Caco-2 (cell line): Measurements from ENCODE around the gene DPYSL4. TPM values are rescaled to one million over a fixed set of nuclear protein-coding genes. Genes with fewer than 3 reads are reported as not detected.

Experiments used
- BruUV-seq: library from RNA; stranded (reverse); fragments of 400-500 nt; replicated peaks from 2 replicates; lab custom pipeline; 2021; lab: Mats Ljungman, UMichigan
- CTCF ChIA-PET: fragments of 300-600 bp; sonication (Branson Sonifier 250); formaldehyde crosslinking; loops from one replicate; lab custom pipeline; 2022; ENCODE audit warnings: antibody characterized with exemption; lab: Charles Lee
- POLR2A ChIA-PET: fragments of 300-600 bp; sonication (Branson Sonifier 250); formaldehyde crosslinking; loops from one replicate; lab custom pipeline; 2022; ENCODE audit warnings: antibody characterized with exemption; lab: Charles Lee
- DNase-seq, 2 experiments: peaks; one replicate each; pipeline versions ENCODE4 v3.0.0 to v3.0.0-alpha.2; 2020 to 2022
- H3K27me3 ChIP-seq: replicated peaks from 2 replicates; pipeline ENCODE4 v1.6.0; 2011; ENCODE audit warnings: low read length; ENCODE audit not compliant: control insufficient read depth, insufficient read depth
- H3K36me3 ChIP-seq: 2 replicates; pipeline ENCODE4 v1.5.1; 2011; ENCODE audit warnings: low read length; ENCODE audit not compliant: control insufficient read depth, insufficient read depth
- H3K4me1 ChIP-seq: fragments of 250-450 bp; sonication (Bioruptor Pico); 2 replicates; pipeline ENCODE4 v1.5.1; 2020; ENCODE audit warnings: mild to moderate bottlenecking
- H3K4me3 ChIP-seq: 2 replicates; pipeline ENCODE4 v1.5.1; 2011; ENCODE audit warnings: low read depth, mild to moderate bottlenecking, control low read depth, low read length
- H3K9me3 ChIP-seq: fragments of 250-450 bp; sonication (Bioruptor Pico); 2 replicates; pipeline ENCODE4 v1.5.1; 2020; ENCODE audit warnings: mild to moderate bottlenecking, moderate library complexity
- H3K27ac Mint-ChIP-seq: one replicate; pipeline ENCODE4 v1.8.0; 2022; ENCODE audit warnings: mixed read lengths; ENCODE audit not compliant: unreplicated experiment
- H3K27me3 Mint-ChIP-seq: one replicate; pipeline ENCODE4 v1.8.0; 2022; ENCODE audit warnings: mixed read lengths; ENCODE audit not compliant: insufficient read depth, unreplicated experiment
- H3K36me3 Mint-ChIP-seq: one replicate; pipeline ENCODE4 v1.8.0; 2022; ENCODE audit warnings: mild to moderate bottlenecking, mixed read lengths; ENCODE audit not compliant: insufficient read depth, unreplicated experiment
- H3K4me1 Mint-ChIP-seq: one replicate; pipeline ENCODE4 v1.8.0; 2022; ENCODE audit warnings: low read depth, mixed read lengths; ENCODE audit not compliant: unreplicated experiment
- H3K4me3 Mint-ChIP-seq: one replicate; pipeline ENCODE4 v1.8.0; 2022; ENCODE audit warnings: mild to moderate bottlenecking, moderate library complexity, mixed read lengths; ENCODE audit not compliant: unreplicated experiment
- H3K9me3 Mint-ChIP-seq: one replicate; pipeline ENCODE4 v1.8.0; 2022; ENCODE audit warnings: mixed read lengths; ENCODE audit not compliant: unreplicated experiment
- intact Hi-C: fragments of 100-400 bp; cut with micrococcal nuclease; formaldehyde crosslinking; loops from one replicate; pipeline ENCODE4 v1.10.0; 2022; ENCODE audit not compliant: unreplicated experiment
- total RNA-seq: library from RNA; stranded (reverse); gene quantifications from 2 replicates; pipeline ENCODE4 v1.2.3, GENCODE V29; 2022
- TF ChIP-seq, protein P1 (sequence below), 2 experiments: fragments of 200-600 bp in 1 of 2; IDR thresholded peaks; 1 replicate in 1 of 2; 2 replicates in 1 of 2; pipeline versions ENCODE4 v1.5.1 to v1.8.0; 2011 to 2022; ENCODE audit warnings: antibody characterized with exemption in 1 of 2, control low read depth in 1 of 2, inconsistent platforms in 1 of 2, low read depth in 1 of 2, low read length in 1 of 2, mild to moderate bottlenecking in 1 of 2, moderate library complexity in 1 of 2; ENCODE audit not compliant: insufficient read depth in 1 of 2, severe bottlenecking in 1 of 2, unreplicated experiment in 1 of 2

Gene DPYSL4
- total RNA-seq, 1 experiment from 2014 or later = not detected

DNA sequence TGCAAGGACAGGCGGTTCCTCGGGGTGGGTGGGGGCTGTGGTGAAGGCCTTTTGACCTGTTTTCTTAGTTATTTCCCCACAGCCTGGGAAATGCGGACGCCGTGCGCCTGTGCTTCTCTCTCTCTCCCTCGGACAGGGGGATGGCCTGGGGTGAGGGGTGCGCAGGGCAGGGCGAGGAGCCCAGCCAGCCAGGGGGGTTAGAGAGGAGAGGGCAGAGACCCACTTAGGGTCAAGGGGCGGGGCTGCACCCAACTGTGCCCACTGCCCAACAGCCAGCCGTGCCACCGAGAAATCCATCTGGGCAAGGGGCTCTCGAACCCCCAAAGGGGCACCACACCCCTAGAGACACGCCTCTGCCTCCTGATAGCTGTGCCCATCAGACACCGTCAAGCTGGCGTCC lies 53.8 kb downstream of the DPYSL4 start:
- POLR2A ChIA-PET = no interaction called here
- intact Hi-C loops = no loop called here
- Histone ChIP-seq H3K9me3 (no peaks in the 10 kb centered on the region), H3K4me3 (no peak overlapping the region), H3K36me3 (no peaks in the 10 kb centered on the region), H3K4me1 (no peaks in the 10 kb centered on the region), H3K27me3 (no peaks in the 10 kb centered on the region)
- Mint-ChIP-seq H3K9me3 (no peaks in the 10 kb centered on the region), H3K4me1 (no peaks in the 10 kb centered on the region), H3K36me3 (no peaks in the 10 kb centered on the region), H3K27ac (no peak overlapping the region), H3K27me3 (no peaks in the 10 kb centered on the region), H3K4me3 (no peak overlapping the region)
- TF ChIP-seq, protein P1, sequence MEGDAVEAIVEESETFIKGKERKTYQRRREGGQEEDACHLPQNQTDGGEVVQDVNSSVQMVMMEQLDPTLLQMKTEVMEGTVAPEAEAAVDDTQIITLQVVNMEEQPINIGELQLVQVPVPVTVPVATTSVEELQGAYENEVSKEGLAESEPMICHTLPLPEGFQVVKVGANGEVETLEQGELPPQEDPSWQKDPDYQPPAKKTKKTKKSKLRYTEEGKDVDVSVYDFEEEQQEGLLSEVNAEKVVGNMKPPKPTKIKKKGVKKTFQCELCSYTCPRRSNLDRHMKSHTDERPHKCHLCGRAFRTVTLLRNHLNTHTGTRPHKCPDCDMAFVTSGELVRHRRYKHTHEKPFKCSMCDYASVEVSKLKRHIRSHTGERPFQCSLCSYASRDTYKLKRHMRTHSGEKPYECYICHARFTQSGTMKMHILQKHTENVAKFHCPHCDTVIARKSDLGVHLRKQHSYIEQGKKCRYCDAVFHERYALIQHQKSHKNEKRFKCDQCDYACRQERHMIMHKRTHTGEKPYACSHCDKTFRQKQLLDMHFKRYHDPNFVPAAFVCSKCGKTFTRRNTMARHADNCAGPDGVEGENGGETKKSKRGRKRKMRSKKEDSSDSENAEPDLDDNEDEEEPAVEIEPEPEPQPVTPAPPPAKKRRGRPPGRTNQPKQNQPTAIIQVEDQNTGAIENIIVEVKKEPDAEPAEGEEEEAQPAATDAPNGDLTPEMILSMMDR (IDR thresholded peaks at IDR 0.05; ENCODE audit: insufficient read depth in 1 of 2, low read depth in 1 of 2, low read length in 1 of 2, severe bottlenecking in 1 of 2, unreplicated experiment in 1 of 2) = no peak
- CTCF ChIA-PET = no interaction called here
- DNase-seq = no peak
- no TSS peak for BruUV-seq

DNA sequence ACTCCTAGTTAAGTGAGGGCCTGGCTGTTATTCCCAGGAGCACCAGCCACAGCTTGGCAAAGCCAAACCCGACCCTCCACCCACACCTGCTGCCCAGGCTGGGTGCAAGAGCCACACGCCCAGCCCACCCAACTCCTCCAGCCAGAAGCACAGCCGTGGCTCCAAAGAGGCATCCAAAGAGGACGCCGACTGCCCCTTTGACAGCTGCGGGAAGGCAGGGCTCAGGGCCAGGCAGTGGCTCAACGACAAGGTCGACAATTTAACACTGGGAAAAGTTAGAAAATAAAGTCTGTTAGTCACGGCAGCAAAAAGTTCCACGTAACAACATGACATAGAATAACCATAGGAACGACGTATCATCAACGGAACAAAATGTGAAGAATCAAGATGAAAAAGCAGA lies 54.3 kb downstream of the DPYSL4 start:
- no peaks in the 10 kb centered on the region for H3K9me3 ChIP-seq
- TF ChIP-seq, protein P1 (IDR thresholded peaks at IDR 0.05; ENCODE audit: insufficient read depth in 1 of 2, low read depth in 1 of 2, low read length in 1 of 2, severe bottlenecking in 1 of 2, unreplicated experiment in 1 of 2) = no peak
- ChIA-PET POLR2A (no interaction called here), CTCF (no interaction called here)
- H3K4me3 ChIP-seq = no peak overlapping the region
- no peaks in the 10 kb centered on the region for H3K9me3 Mint-ChIP-seq
- intact Hi-C loops = no loop called here
- H3K27ac Mint-ChIP-seq = no peak overlapping the region
- H3K36me3 ChIP-seq = no peaks in the 10 kb centered on the region
- BruUV-seq = no TSS peak
- no peaks in the 10 kb centered on the region for H3K36me3 Mint-ChIP-seq
- H3K4me1 Mint-ChIP-seq = no peaks in the 10 kb centered on the region
- no peaks in the 10 kb centered on the region for H3K27me3 ChIP-seq
- no peaks in the 10 kb centered on the region for H3K4me1 ChIP-seq
- no peak for DNase-seq
- no peak overlapping the region for H3K4me3 Mint-ChIP-seq
- no peaks in the 10 kb centered on the region for H3K27me3 Mint-ChIP-seq

DNA sequence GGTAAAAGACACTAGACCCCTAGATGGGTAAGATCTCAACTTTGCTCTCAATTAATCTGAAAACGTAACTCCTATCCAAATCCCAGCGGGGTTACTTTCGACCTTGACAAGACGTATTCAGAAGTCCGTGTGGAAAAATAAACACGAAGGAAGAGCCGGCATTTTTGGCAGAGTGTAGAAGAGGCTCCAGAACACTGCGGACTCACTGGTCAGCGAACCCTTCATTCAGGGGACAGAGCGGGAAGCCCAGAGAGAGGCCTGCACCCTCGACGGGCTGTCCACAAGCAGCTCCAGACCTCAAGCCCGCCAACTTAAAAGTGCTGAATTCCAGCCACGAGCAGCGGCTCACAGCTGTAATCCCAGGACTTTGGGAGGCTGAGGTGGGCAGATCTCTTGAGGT lies 54.7 kb downstream of the DPYSL4 start:
- H3K27me3 Mint-ChIP-seq = no peaks in the 10 kb centered on the region
- BruUV-seq = no TSS peak
- no peaks in the 10 kb centered on the region for H3K9me3 Mint-ChIP-seq
- H3K36me3 Mint-ChIP-seq = no peaks in the 10 kb centered on the region
- H3K4me3 Mint-ChIP-seq = no peak overlapping the region
- no peaks in the 10 kb centered on the region for H3K4me1 Mint-ChIP-seq
- TF ChIP-seq, protein P1 (IDR thresholded peaks at IDR 0.05; ENCODE audit: insufficient read depth in 1 of 2, low read depth in 1 of 2, low read length in 1 of 2, severe bottlenecking in 1 of 2, unreplicated experiment in 1 of 2) = no peak
- Histone ChIP-seq H3K36me3 (no peaks in the 10 kb centered on the region), H3K27me3 (no peaks in the 10 kb centered on the region), H3K9me3 (no peaks in the 10 kb centered on the region), H3K4me1 (no peaks in the 10 kb centered on the region), H3K4me3 (no peak overlapping the region)
- POLR2A ChIA-PET = no interaction called here
- CTCF ChIA-PET = no interaction called here
- no peak for DNase-seq
- intact Hi-C loops = no loop called here
- no peak overlapping the region for H3K27ac Mint-ChIP-seq
